ENCODE results near the gene FIBCD1. TPM values are rescaled to one million over a fixed set of nuclear protein-coding genes. Genes with fewer than 3 reads are reported as not detected.

FIBCD1 gene
- total and polyA plus RNA-seq, 2 experiments from 2014 or later = 4.4 to 5.6 TPM

- no peak overlapping the region for H3K27ac ChIP-seq (ENCODE audit: low read depth)
- H3K36me3 ChIP-seq (ENCODE audit: insufficient read depth) = no peaks in the 10 kb centered on the region
- TF ChIP-seq ZNF331 (CRISPR knock-in tag; IDR thresholded peaks at IDR 0.05; ENCODE audit: low read depth) (no peak), CTCF (conservative IDR thresholded peaks at IDR 0.05; ENCODE audit: low read depth in 2 of 2) (no peak), STAT1 (IDR thresholded peaks at IDR 0.05; ENCODE audit: unreplicated experiment) (no peak), ZNF114 (CRISPR knock-in tag; IDR thresholded peaks at IDR 0.05) (no peak), CREB1 (CRISPR knock-in tag; IDR thresholded peaks at IDR 0.05; ENCODE audit: low read depth) (no peak), NANOG (IDR thresholded peaks at IDR 0.05; ENCODE audit: borderline replicate concordance) (no peak), POLR2AphosphoS5 (IDR thresholded peaks at IDR 0.05; ENCODE audit: low read depth) (no peak), REST (IDR thresholded peaks at IDR 0.05; ENCODE audit: unreplicated experiment) (no peak), JUNB (IDR thresholded peaks at IDR 0.05; ENCODE audit: unreplicated experiment) (no peak), EZH2 (IDR thresholded peaks at IDR 0.05; ENCODE audit: low read depth, unreplicated experiment) (no peak), EZH2phosphoT487 (IDR thresholded peaks at IDR 0.05; ENCODE audit: unreplicated experiment) (no peak)
- TF ChIP-seq, protein P1, sequence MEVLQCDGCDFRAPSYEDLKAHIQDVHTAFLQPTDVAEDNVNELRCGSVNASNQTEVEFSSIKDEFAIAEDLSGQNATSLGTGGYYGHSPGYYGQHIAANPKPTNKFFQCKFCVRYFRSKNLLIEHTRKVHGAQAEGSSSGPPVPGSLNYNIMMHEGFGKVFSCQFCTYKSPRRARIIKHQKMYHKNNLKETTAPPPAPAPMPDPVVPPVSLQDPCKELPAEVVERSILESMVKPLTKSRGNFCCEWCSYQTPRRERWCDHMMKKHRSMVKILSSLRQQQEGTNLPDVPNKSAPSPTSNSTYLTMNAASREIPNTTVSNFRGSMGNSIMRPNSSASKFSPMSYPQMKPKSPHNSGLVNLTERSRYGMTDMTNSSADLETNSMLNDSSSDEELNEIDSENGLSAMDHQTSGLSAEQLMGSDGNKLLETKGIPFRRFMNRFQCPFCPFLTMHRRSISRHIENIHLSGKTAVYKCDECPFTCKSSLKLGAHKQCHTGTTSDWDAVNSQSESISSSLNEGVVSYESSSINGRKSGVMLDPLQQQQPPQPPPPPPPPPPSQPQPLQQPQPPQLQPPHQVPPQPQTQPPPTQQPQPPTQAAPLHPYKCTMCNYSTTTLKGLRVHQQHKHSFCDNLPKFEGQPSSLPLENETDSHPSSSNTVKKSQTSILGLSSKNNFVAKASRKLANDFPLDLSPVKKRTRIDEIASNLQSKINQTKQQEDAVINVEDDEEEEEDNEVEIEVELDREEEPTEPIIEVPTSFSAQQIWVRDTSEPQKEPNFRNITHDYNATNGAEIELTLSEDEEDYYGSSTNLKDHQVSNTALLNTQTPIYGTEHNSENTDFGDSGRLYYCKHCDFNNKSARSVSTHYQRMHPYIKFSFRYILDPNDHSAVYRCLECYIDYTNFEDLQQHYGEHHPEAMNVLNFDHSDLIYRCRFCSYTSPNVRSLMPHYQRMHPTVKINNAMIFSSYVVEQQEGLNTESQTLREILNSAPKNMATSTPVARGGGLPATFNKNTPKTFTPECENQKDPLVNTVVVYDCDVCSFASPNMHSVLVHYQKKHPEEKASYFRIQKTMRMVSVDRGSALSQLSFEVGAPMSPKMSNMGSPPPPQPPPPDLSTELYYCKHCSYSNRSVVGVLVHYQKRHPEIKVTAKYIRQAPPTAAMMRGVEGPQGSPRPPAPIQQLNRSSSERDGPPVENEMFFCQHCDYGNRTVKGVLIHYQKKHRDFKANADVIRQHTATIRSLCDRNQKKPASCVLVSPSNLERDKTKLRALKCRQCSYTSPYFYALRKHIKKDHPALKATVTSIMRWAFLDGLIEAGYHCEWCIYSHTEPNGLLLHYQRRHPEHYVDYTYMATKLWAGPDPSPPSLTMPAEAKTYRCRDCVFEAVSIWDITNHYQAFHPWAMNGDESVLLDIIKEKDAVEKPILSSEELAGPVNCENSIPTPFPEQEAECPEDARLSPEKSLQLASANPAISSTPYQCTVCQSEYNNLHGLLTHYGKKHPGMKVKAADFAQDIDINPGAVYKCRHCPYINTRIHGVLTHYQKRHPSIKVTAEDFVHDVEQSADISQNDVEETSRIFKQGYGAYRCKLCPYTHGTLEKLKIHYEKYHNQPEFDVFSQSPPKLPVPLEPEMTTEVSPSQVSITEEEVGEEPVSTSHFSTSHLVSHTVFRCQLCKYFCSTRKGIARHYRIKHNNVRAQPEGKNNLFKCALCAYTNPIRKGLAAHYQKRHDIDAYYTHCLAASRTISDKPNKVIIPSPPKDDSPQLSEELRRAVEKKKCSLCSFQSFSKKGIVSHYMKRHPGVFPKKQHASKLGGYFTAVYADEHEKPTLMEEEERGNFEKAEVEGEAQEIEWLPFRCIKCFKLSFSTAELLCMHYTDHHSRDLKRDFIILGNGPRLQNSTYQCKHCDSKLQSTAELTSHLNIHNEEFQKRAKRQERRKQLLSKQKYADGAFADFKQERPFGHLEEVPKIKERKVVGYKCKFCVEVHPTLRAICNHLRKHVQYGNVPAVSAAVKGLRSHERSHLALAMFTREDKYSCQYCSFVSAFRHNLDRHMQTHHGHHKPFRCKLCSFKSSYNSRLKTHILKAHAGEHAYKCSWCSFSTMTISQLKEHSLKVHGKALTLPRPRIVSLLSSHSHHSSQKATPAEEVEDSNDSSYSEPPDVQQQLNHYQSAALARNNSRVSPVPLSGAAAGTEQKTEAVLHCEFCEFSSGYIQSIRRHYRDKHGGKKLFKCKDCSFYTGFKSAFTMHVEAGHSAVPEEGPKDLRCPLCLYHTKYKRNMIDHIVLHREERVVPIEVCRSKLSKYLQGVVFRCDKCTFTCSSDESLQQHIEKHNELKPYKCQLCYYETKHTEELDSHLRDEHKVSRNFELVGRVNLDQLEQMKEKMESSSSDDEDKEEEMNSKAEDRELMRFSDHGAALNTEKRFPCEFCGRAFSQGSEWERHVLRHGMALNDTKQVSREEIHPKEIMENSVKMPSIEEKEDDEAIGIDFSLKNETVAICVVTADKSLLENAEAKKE (CRISPR knock-in tag; IDR thresholded peaks at IDR 0.05) = no peak
- TF ChIP-seq, protein P2, sequence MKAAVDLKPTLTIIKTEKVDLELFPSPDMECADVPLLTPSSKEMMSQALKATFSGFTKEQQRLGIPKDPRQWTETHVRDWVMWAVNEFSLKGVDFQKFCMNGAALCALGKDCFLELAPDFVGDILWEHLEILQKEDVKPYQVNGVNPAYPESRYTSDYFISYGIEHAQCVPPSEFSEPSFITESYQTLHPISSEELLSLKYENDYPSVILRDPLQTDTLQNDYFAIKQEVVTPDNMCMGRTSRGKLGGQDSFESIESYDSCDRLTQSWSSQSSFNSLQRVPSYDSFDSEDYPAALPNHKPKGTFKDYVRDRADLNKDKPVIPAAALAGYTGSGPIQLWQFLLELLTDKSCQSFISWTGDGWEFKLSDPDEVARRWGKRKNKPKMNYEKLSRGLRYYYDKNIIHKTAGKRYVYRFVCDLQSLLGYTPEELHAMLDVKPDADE (IDR thresholded peaks at IDR 0.05) = no peak
- no peaks in the 10 kb centered on the region for H3K9me2 ChIP-seq (ENCODE audit: insufficient read depth)
- H3K27me3 ChIP-seq (ENCODE audit: insufficient read depth) = no peaks in the 10 kb centered on the region
- Mint-ChIP-seq H3K27ac (no peak overlapping the region), H3K36me3 (ENCODE audit: low read depth) (no peaks in the 10 kb centered on the region), H3K27me3 (ENCODE audit: insufficient read depth, low read depth, poor library complexity) (peaks cover 9% of the 10 kb centered on the region), H3K9me3 (no peaks in the 10 kb centered on the region), H3K4me3 (no peak overlapping the region), H3K4me1 (peaks cover 18% of the 10 kb centered on the region)
- no peak overlapping the region for H3K4me2 ChIP-seq
- H2AFZ ChIP-seq = no peak overlapping the region
- no peaks in the 10 kb centered on the region for H4K20me1 ChIP-seq (replicated peaks; ENCODE audit: insufficient read depth)
- H3K4me3 ChIP-seq = no peak overlapping the region
- ATAC-seq (no peak), DNase-seq (ENCODE audit: low spot score) (no peak)
- H3F3A ChIP-seq (replicated peaks; ENCODE audit: low read depth) = no peaks in the 10 kb centered on the region
- no peaks in the 10 kb centered on the region for H3K79me2 ChIP-seq (replicated peaks; ENCODE audit: insufficient read depth)
- no peaks in the 10 kb centered on the region for H3K4me1 ChIP-seq (ENCODE audit: insufficient read depth)
Observed at GRCh38 chr9:130911254-130912049, 27.6 kb downstream of the FIBCD1 start.

All from GM23338 (cell line).